ENCODE results near the gene PGAM2. TPM values are rescaled to one million over a fixed set of nuclear protein-coding genes. Genes with fewer than 3 reads are reported as not detected.

The PGAM2 gene
- total RNA-seq, 2 donors from 2014 or later: 1.2 to 1.3 TPM

DNA sequence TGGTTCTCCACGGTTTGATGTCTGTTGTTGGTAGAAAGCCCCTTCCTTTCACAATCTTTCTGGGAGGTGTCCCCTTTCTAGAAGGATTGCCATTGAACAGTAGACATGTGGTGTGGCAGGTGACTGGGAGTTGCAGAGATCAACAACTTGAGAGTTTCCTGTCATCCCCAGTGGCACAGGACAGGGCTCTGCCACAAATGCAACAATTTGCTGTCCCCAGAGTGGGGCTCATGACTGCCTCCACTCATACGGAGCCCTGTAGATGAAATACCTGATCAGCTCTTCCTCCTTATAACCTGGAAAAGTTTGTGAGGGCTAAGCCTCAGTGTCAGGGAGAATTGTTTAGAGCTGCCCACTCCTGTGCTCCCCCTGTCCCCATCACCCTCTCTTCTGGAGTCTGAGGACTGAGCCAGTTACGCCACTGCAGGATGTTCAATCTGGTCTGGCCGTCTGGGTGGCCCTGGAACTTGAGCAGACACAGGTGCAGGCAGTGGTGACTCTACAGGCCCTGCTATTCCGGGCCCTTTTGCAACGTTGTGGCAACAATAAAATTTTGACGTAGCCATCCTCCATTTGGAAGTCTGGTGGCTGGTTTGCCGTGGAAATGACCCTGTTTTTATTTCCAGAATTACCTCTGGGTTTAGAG, 14.3 kb downstream of the PGAM2 start:
- Mint-ChIP-seq H3K4me1 (no peaks in the 10 kb centered on the region), H3K4me3 (no peak overlapping the region), H3K9me3 (no peaks in the 10 kb centered on the region), H3K36me3 (ENCODE audit: low read depth) (peaks cover 46% of the 10 kb centered on the region), H3K27me3 (ENCODE audit: insufficient read depth) (no peaks in the 10 kb centered on the region), H3K27ac (no peak overlapping the region)
- peak; percentile 11 for DNase-seq
- H3K27ac ChIP-seq (ENCODE audit: low read depth, low read length): no peak overlapping the region
- no peak overlapping the region for H3K9ac ChIP-seq (ENCODE audit: extremely low read depth, low read length, poor library complexity, severe bottlenecking)
- peaks cover 82% of the 10 kb centered on the region for H3K36me3 ChIP-seq (ENCODE audit: control insufficient read depth, insufficient read depth, low read length)
- no peaks in the 10 kb centered on the region for H3K27me3 ChIP-seq (ENCODE audit: control insufficient read depth, insufficient read depth, low read length, poor library complexity, severe bottlenecking)
- H3K4me1 ChIP-seq (ENCODE audit: control insufficient read depth, insufficient read depth, low read length): no peaks in the 10 kb centered on the region
- H3K4me3 ChIP-seq (ENCODE audit: low read length): no peak overlapping the region
- WGBS, 2 experiments (ENCODE audit: insufficient coverage in 1 of 2, insufficient read length in 1 of 2): 81 to 85% methylated on average over 5 to 8 of the region's 8 CpGs
- TF ChIP-seq, protein P1, sequence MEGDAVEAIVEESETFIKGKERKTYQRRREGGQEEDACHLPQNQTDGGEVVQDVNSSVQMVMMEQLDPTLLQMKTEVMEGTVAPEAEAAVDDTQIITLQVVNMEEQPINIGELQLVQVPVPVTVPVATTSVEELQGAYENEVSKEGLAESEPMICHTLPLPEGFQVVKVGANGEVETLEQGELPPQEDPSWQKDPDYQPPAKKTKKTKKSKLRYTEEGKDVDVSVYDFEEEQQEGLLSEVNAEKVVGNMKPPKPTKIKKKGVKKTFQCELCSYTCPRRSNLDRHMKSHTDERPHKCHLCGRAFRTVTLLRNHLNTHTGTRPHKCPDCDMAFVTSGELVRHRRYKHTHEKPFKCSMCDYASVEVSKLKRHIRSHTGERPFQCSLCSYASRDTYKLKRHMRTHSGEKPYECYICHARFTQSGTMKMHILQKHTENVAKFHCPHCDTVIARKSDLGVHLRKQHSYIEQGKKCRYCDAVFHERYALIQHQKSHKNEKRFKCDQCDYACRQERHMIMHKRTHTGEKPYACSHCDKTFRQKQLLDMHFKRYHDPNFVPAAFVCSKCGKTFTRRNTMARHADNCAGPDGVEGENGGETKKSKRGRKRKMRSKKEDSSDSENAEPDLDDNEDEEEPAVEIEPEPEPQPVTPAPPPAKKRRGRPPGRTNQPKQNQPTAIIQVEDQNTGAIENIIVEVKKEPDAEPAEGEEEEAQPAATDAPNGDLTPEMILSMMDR (conservative IDR thresholded peaks at IDR 0.05): no peak
- H3K9me3 ChIP-seq (ENCODE audit: control insufficient read depth, low read length): no peaks in the 10 kb centered on the region

DNA sequence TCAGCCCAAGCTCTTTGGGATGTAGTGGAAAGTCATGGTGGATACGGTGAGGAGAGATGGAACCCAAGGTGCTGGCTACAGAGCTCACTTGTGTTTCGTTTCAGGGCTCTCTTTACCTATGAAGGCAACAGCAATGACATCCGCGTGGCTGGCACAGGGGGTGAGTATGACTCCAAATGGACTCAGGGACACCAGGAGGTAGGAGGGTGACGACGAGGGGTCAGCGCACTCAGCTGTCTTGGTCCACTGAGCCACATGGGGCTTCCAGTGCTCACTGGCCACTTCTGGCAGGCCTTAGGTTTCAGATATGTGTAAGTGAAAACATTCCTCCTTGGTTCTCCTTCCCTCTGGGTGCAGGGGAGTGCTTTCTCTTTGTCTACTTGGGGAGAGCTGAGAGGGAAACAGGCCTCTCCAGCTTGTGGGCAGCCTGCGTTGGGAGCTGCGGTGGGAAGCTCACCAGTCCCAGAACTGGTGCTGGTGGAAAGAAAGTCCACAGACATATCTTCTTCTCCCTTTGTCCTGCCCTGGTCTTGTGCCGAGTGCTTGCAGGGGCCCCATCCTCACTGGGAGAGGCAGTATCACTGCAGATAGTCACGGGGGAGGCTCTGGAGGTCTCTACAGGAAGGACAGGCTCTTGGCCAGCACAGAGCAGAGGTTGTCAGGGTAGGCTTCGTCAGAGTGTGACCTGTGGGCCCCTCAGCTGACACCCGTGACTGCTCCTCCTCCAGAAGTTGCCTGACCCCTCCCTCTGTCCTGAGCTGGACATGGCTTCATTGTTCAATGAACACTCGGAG, 15.0 kb downstream of the PGAM2 start:
- no peak overlapping the region for H3K4me3 ChIP-seq (ENCODE audit: low read length)
- peaks cover 74% of the 10 kb centered on the region for H3K36me3 ChIP-seq (ENCODE audit: control insufficient read depth, insufficient read depth, low read length)
- 91 to 95% methylated on average over 9 to 14 of the region's 14 CpGs for WGBS, 2 experiments (ENCODE audit: insufficient coverage in 1 of 2, insufficient read length in 1 of 2)
- H3K27me3 ChIP-seq (ENCODE audit: control insufficient read depth, insufficient read depth, low read length, poor library complexity, severe bottlenecking): no peaks in the 10 kb centered on the region
- H3K9me3 ChIP-seq (ENCODE audit: control insufficient read depth, low read length): no peaks in the 10 kb centered on the region
- no peaks in the 10 kb centered on the region for H3K4me1 ChIP-seq (ENCODE audit: control insufficient read depth, insufficient read depth, low read length)
- peaks cover 7% of the 10 kb centered on the region for H3K4me1 Mint-ChIP-seq
- H3K4me3 Mint-ChIP-seq: no peak overlapping the region
- no peak overlapping the region for H3K27ac Mint-ChIP-seq
- no peaks in the 10 kb centered on the region for H3K9me3 Mint-ChIP-seq
- peak; percentile 19 for DNase-seq
- peaks cover 40% of the 10 kb centered on the region for H3K36me3 Mint-ChIP-seq (ENCODE audit: low read depth)
- TF ChIP-seq, protein P1 (conservative IDR thresholded peaks at IDR 0.05): no peak
- H3K27ac ChIP-seq (ENCODE audit: low read depth, low read length): no peak overlapping the region
- no peak overlapping the region for H3K9ac ChIP-seq (ENCODE audit: extremely low read depth, low read length, poor library complexity, severe bottlenecking)
- H3K27me3 Mint-ChIP-seq (ENCODE audit: insufficient read depth): no peaks in the 10 kb centered on the region

DNA sequence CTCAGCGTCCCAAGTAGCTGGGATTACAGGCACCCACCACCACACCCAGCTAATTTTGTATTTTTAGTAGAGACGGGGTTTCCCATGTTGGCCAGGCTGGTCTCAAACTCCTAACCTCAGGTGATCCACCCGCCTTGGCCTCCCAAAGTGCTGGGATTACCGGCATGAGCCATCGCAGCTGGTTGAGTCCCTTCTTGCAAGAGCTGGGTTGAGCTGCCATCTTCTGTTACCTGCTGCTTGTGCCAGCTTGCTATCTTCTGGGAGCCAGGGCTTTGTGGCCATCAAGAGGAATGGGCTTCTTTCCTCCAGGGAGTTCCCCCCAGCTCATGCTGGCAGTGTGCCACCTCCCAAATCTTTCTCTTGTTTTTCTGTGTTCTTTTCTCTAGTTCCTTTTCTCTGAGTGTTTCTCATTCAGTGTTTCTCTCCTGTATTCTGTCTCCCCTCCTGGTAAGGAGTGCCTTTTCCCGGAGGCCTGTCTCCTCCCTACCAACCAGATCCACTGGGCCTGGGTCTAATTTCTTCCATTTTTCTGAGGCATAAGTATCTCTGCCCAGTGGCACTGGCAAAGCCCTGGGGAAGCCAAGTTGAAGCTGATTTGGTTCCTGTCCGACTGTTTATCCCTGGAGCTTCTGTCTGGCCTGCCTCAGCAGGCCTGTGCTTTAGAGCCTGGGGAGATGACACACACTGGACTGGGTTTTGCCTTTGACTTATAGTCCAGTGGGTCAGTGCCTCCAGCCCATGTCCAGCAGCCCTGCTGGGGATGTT, 17.2 kb downstream of the PGAM2 start:
- Mint-ChIP-seq H3K4me1 (peaks cover 14% of the 10 kb centered on the region), H3K27me3 (ENCODE audit: insufficient read depth) (no peaks in the 10 kb centered on the region), H3K36me3 (ENCODE audit: low read depth) (peaks cover 30% of the 10 kb centered on the region), H3K27ac (no peak overlapping the region), H3K9me3 (no peaks in the 10 kb centered on the region), H3K4me3 (no peak overlapping the region)
- H3K9ac ChIP-seq (ENCODE audit: extremely low read depth, low read length, poor library complexity, severe bottlenecking): no peak overlapping the region
- no peaks in the 10 kb centered on the region for H3K9me3 ChIP-seq (ENCODE audit: control insufficient read depth, low read length)
- DNase-seq: peak; percentile 15
- peaks cover 55% of the 10 kb centered on the region for H3K36me3 ChIP-seq (ENCODE audit: control insufficient read depth, insufficient read depth, low read length)
- TF ChIP-seq, protein P1 (conservative IDR thresholded peaks at IDR 0.05): no peak
- no peaks in the 10 kb centered on the region for H3K27me3 ChIP-seq (ENCODE audit: control insufficient read depth, insufficient read depth, low read length, poor library complexity, severe bottlenecking)
- WGBS, 2 experiments (ENCODE audit: insufficient coverage in 1 of 2, insufficient read length in 1 of 2): 83 to 90% methylated on average over 4 to 7 of the region's 7 CpGs
- no peak overlapping the region for H3K27ac ChIP-seq (ENCODE audit: low read depth, low read length)
- H3K4me1 ChIP-seq (ENCODE audit: control insufficient read depth, insufficient read depth, low read length): no peaks in the 10 kb centered on the region
- H3K4me3 ChIP-seq (ENCODE audit: low read length): no peak overlapping the region

All from endodermal cell (in vitro differentiated cells).